Mucosa of stomach (tissue), 1 donor: ENCODE measurements around the gene MEMO1.

ENCODE experiments used
- H3K27me3 ChIP-seq: one replicate; pipeline ENCODE4 v1.7.0; 2013; ENCODE audit warnings: mild to moderate bottlenecking, low read length; ENCODE audit not compliant: control insufficient read depth, insufficient read depth
- H3K36me3 ChIP-seq: one replicate; pipeline ENCODE4 v1.7.0; 2013; ENCODE audit warnings: low read length; ENCODE audit not compliant: control insufficient read depth, insufficient read depth
- H3K4me1 ChIP-seq: one replicate; pipeline ENCODE4 v1.7.0; 2013; ENCODE audit warnings: mild to moderate bottlenecking, low read length; ENCODE audit not compliant: control insufficient read depth, insufficient read depth
- H3K4me3 ChIP-seq: one replicate; pipeline ENCODE4 v1.7.0; 2013; ENCODE audit warnings: low read length
- H3K9ac ChIP-seq: one replicate; pipeline ENCODE4 v1.7.0; 2013; ENCODE audit warnings: mild to moderate bottlenecking, low read length, moderate library complexity
- H3K9me3 ChIP-seq: one replicate; pipeline ENCODE4 v1.7.0; 2013; ENCODE audit warnings: mild to moderate bottlenecking, low read length, moderate library complexity; ENCODE audit not compliant: control insufficient read depth
- donor health status: Pancreatic carcinoma.

The MEMO1 gene

GRCh38 chr2:31945572-31945935 lies 65.3 kb downstream of the MEMO1 start:
- H3K9me3 ChIP-seq: no peaks in the 10 kb centered on the region
- no peaks in the 10 kb centered on the region for H3K4me1 ChIP-seq
- no peak overlapping the region for H3K9ac ChIP-seq
- no peak overlapping the region for H3K4me3 ChIP-seq
- no peaks in the 10 kb centered on the region for H3K36me3 ChIP-seq
- H3K27me3 ChIP-seq: no peaks in the 10 kb centered on the region

- H3K9ac ChIP-seq: no peak overlapping the region
Measured at GRCh38 chr2:31944828-31945571, 65.8 kb downstream of the MEMO1 start.

DNA sequence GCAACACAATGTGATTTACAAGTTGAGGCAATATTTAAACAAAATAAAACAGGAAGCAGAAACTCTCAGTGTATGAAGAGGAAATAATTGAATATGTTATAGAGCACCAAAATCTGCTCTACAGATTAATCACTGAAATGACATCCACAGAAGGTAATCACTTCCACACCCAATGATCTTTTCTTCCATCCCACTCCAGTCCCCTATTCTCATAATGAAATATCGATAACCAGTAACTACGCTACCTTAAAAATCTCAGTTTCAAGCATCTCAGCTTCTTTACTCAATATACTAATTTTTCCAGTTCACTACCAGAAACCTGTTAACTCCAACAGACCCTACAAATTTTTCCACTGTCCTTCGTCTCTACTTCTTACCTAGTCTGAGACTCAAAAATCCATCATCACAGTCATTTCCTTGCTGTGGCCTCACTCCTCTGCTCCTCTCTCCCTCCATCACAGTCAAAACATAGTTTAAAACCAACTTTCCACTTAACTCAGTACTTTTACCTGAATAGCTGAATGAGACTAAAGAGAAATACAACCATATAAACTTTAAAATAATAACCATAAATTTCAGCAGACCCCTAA lies 67.1 kb downstream of the MEMO1 start:
- H3K4me3 ChIP-seq: no peak overlapping the region
- H3K36me3 ChIP-seq: no peaks in the 10 kb centered on the region
- no peaks in the 10 kb centered on the region for H3K4me1 ChIP-seq
- no peak overlapping the region for H3K9ac ChIP-seq
- no peaks in the 10 kb centered on the region for H3K27me3 ChIP-seq
- no peaks in the 10 kb centered on the region for H3K9me3 ChIP-seq

More at GRCh38 chr2:31944828-31945571, 65.8 kb downstream of the MEMO1 start:
- Histone ChIP-seq H3K4me1 (no peaks in the 10 kb centered on the region), H3K36me3 (no peaks in the 10 kb centered on the region), H3K27me3 (no peaks in the 10 kb centered on the region), H3K9me3 (no peaks in the 10 kb centered on the region), H3K4me3 (no peak overlapping the region)

GRCh38 chr2:31940920-31941319 lies 69.9 kb downstream of the MEMO1 start:
- H3K36me3 ChIP-seq: no peaks in the 10 kb centered on the region
- no peaks in the 10 kb centered on the region for H3K4me1 ChIP-seq
- no peak overlapping the region for H3K9ac ChIP-seq
- H3K9me3 ChIP-seq: no peaks in the 10 kb centered on the region
- H3K4me3 ChIP-seq: no peak overlapping the region
- H3K27me3 ChIP-seq: no peaks in the 10 kb centered on the region

DNA sequence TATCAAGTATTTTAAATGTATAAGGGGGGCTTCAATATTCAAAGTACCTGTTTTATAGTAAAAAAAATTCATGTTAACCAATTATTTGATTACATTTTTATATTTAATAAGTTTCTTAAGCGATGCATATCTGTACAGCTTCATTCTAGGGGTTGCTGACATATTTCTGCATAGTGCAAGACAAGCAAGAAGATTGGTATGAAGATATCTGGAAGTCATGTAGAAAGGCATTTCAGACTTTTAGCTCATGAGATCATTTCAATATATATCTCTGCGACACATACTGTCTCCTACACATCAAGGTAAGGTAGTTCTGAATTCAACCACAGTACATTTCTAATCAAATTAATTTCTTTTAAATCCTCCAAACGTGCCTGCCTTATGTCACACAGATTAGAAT lies 73.1 kb downstream of the MEMO1 start:
- Histone ChIP-seq H3K9ac (no peak overlapping the region), H3K4me3 (no peak overlapping the region), H3K27me3 (no peaks in the 10 kb centered on the region), H3K36me3 (no peaks in the 10 kb centered on the region), H3K4me1 (no peaks in the 10 kb centered on the region), H3K9me3 (no peaks in the 10 kb centered on the region)

DNA sequence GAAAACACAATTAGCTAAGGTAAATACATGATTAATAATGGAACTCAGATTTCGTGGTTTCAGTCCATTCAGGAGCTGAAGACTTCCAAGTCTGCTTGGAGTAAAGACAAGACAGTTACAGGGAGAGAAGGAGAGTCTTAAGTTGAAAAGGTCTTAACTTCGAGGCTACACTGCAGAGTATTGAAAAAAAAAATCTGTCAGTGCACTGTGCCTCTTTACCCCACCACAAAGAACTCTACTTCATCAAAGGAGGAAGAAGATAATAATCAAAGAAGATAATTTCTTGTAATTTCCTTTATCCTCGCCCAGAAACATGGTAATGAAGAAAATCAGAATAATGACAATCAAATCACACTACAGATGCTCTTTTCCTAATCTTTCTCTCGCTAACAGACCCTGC lies 75.4 kb downstream of the MEMO1 start:
- Histone ChIP-seq H3K4me1 (no peaks in the 10 kb centered on the region), H3K4me3 (no peak overlapping the region), H3K36me3 (no peaks in the 10 kb centered on the region), H3K9ac (no peak overlapping the region), H3K9me3 (no peaks in the 10 kb centered on the region), H3K27me3 (no peaks in the 10 kb centered on the region)

DNA sequence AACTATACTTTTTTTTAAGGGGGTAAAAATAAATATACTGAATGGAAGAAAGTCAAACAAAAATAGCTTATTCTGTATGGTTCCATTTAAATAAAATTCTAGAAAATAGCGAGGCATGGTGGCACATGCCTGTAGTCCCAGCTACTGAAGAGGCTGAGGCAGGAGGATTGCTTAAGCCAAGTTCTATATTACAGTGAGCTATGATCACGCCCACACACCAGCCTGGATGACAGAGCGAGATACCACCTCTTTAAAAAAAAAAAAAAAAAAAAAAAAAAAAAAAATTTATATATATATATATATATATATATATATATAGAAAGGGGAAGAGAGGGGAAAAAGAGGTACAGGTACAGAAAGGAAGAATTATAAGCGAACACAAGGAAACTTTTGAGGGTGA lies 77.7 kb downstream of the MEMO1 start:
- H3K4me3 ChIP-seq: no peak overlapping the region
- H3K36me3 ChIP-seq: no peaks in the 10 kb centered on the region
- no peaks in the 10 kb centered on the region for H3K9me3 ChIP-seq
- H3K9ac ChIP-seq: no peak overlapping the region
- H3K27me3 ChIP-seq: no peaks in the 10 kb centered on the region
- H3K4me1 ChIP-seq: no peaks in the 10 kb centered on the region

DNA sequence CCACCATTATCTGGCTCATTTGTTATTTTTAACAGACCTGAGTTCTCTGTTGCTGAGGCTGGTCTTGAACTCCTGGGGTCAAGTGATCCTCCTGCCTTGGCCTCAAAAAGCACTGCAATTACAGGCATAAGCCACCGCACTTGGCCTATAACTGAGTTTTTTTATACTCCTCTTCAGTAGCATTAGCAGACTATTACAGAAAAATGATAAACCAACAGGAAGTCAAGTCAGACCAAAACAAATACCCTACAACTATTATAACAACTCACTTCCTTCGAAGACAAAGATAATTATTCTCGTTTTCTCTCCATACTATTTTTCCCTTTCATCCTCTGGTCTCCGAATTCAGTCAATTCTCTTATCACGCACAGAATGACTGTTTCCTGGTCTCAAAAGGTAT lies 78.2 kb downstream of the MEMO1 start:
- H3K4me1 ChIP-seq: no peaks in the 10 kb centered on the region
- no peaks in the 10 kb centered on the region for H3K36me3 ChIP-seq
- H3K4me3 ChIP-seq: no peak overlapping the region
- no peaks in the 10 kb centered on the region for H3K9me3 ChIP-seq
- H3K9ac ChIP-seq: no peak overlapping the region
- H3K27me3 ChIP-seq: no peaks in the 10 kb centered on the region

- H3K9me3 ChIP-seq: no peaks in the 10 kb centered on the region
- no peaks in the 10 kb centered on the region for H3K27me3 ChIP-seq
- H3K9ac ChIP-seq: no peak overlapping the region
- no peaks in the 10 kb centered on the region for H3K4me1 ChIP-seq
- H3K36me3 ChIP-seq: no peaks in the 10 kb centered on the region
- H3K4me3 ChIP-seq: no peak overlapping the region
Measured at GRCh38 chr2:31931916-31932315, 78.9 kb downstream of the MEMO1 start.

DNA sequence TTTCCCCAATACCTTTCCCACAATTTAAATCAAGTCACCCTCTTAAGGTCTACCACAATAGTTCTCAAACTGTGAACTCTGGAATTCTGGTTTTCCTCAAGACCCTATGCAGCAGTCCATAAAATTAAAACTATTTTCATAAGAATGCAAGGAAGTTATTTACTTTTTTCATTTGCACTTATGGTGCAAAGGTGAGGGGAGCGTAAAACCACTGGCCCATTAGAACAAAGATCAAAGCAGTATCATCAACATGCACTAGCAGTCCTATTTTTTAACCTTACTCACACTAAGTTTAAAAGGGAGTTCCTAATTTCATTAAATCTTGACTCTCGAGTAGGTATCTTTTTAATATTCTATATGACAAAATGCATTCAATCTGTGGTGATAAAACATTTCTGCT lies 85.3 kb downstream of the MEMO1 start:
- Histone ChIP-seq H3K4me3 (no peak overlapping the region), H3K36me3 (no peaks in the 10 kb centered on the region), H3K9me3 (no peaks in the 10 kb centered on the region), H3K9ac (no peak overlapping the region), H3K27me3 (no peaks in the 10 kb centered on the region), H3K4me1 (no peaks in the 10 kb centered on the region)

DNA sequence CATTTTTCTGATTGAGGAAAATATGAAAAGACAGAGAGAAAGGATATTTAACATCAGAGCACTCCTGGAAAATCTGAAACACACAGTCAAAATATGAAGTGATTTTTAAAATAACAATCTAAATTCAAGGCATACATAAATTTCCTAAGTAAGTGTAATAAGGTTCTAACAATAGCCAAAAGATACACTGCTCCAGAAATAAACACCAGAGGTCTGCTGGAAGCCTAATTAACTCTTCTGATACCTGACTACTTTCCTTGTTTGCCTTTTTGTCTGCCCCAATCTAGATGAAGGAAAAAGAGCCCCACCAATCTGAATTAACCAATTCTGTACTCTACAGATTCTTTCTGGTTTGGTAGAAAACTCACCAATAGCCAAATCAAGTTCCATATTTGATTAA lies 87.1 kb downstream of the MEMO1 start:
- Histone ChIP-seq H3K27me3 (no peaks in the 10 kb centered on the region), H3K9ac (no peak overlapping the region), H3K9me3 (no peaks in the 10 kb centered on the region), H3K4me1 (no peaks in the 10 kb centered on the region), H3K36me3 (no peaks in the 10 kb centered on the region), H3K4me3 (no peak overlapping the region)

DNA sequence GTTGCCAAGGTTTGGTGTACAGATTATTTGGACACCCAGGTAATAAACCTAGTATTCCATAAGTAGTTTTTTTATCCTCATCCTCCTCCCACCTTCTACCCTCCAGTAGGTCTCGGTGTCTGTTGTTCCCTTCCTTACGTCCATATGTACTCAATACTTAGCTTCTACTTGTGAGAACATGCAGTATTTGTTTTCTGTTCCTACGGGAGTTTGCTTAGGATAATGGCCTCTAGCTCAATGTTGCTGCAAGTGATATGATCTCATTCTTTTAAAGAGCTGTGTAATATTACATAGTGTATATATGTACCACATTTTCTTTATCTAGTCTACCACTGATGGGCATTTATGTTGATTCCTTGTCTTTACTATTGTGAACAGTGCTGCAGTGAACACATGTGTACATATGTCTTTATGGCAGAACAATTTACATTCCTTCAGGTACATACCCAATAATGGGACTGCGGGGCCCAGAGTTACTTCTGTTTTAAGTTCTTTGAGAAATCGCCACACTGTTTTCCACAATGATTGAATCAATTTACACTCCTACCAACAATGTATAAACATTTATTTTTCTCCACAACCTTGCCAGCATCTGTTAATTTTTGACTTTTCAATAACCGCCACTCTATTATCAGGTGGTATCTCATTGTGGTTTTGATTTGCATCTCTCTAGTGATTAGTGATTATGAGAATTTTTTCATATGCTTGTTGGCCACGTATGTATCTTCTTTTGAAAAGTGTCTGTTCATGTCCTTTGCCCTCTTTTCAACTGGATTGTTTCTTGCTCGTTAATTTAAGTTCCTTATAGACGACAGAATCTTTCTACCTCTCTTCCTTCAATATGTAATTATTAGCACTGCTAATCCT lies 88.0 kb downstream of the MEMO1 start:
- no peaks in the 10 kb centered on the region for H3K27me3 ChIP-seq
- H3K36me3 ChIP-seq: no peaks in the 10 kb centered on the region
- no peaks in the 10 kb centered on the region for H3K4me1 ChIP-seq
- H3K9me3 ChIP-seq: no peaks in the 10 kb centered on the region
- H3K4me3 ChIP-seq: no peak overlapping the region
- H3K9ac ChIP-seq: no peak overlapping the region
